Lower lobe of right lung (tissue), 2 donors: Measurements from ENCODE around the gene MAD1L1. TPM values are rescaled to one million over a fixed set of nuclear protein-coding genes. Genes with fewer than 3 reads are reported as not detected.

Experiments
- ATAC-seq, 2 donors: fragments of 200-7000 bp; cut with Tn5 transposase; one replicate each; pipeline ENCODE4 v1.9.1; 2020 to 2022; ENCODE audit warnings: mild to moderate bottlenecking in 2 of 2, moderate library complexity in 2 of 2
- DNase-seq: peaks from one replicate; pipeline ENCODE4 v3.0.0-alpha.2; 2020
- H3K27ac ChIP-seq: fragments of 200-600 bp; one replicate; pipeline ENCODE4 v1.8.0; 2022
- H3K27me3 ChIP-seq: fragments of 200-600 bp; one replicate; pipeline ENCODE4 v1.8.0; 2022; ENCODE audit warnings: low read depth
- H3K36me3 ChIP-seq: fragments of 200-600 bp; one replicate; pipeline ENCODE4 v1.8.0; 2022; ENCODE audit warnings: mild to moderate bottlenecking
- H3K4me1 ChIP-seq: fragments of 200-600 bp; one replicate; pipeline ENCODE4 v1.8.0; 2022
- H3K4me3 ChIP-seq: fragments of 200-600 bp; one replicate; pipeline ENCODE4 v1.8.0; 2022; ENCODE audit warnings: mild to moderate bottlenecking
- H3K9me3 ChIP-seq: fragments of 200-600 bp; one replicate; pipeline ENCODE4 v1.8.0; 2022
- CTCF ChIP-seq: fragments of 200-600 bp; IDR thresholded peaks from one replicate; pipeline ENCODE4 v1.8.0; 2022; ENCODE audit warnings: antibody characterized with exemption, mild to moderate bottlenecking
- intact Hi-C: fragments of 100-400 bp; cut with DNase I; formaldehyde crosslinking; loops from one replicate; pipeline ENCODE4 v1.11.0; 2022
- total RNA-seq: library from RNA; stranded (reverse); fragmentation: NEBNext Ultra II Directional; extraction: Animal tissue kit (Norgen Biotek cat#: 25700); gene quantifications from one replicate; pipeline ENCODE4 v1.2.1, GENCODE V29; 2021
- donor health status: DM: no; HTN: yes; CAD: no; lungs with severe emphysema.

Gene MAD1L1
- total RNA-seq, 1 donor from 2014 or later: 44.5 TPM

- DNase-seq (peak; percentile 43), ATAC-seq (no peak)
- no peaks in the 10 kb centered on the region for H3K36me3 ChIP-seq
- TF ChIP-seq CTCF: no peak
- H3K4me1 ChIP-seq: peaks cover 31% of the 10 kb centered on the region
- intact Hi-C loops: no loop called here
- no peaks in the 10 kb centered on the region for H3K9me3 ChIP-seq
- H3K27me3 ChIP-seq: no peaks in the 10 kb centered on the region
- H3K4me3 ChIP-seq: no peak overlapping the region
- H3K27ac ChIP-seq: no peak overlapping the region
These were observed 316.2 kb downstream of the MAD1L1 start for GRCh38 chr7:1916601-1916970.

GRCh38 chr7:1915956-1916600, 316.7 kb downstream of the MAD1L1 start:
- no peak for TF ChIP-seq CTCF
- Histone ChIP-seq H3K4me1 (peaks cover 29% of the 10 kb centered on the region), H3K27me3 (no peaks in the 10 kb centered on the region), H3K27ac (no peak overlapping the region), H3K4me3 (no peak overlapping the region), H3K36me3 (no peaks in the 10 kb centered on the region), H3K9me3 (no peaks in the 10 kb centered on the region)
- ATAC-seq: peak; percentile 32 to 61
- intact Hi-C loops: no loop called here
- DNase-seq: peak; percentile 81

- no peak for TF ChIP-seq CTCF
- Histone ChIP-seq H3K36me3 (no peaks in the 10 kb centered on the region), H3K27ac (no peak overlapping the region), H3K4me1 (peaks cover 23% of the 10 kb centered on the region), H3K9me3 (no peaks in the 10 kb centered on the region), H3K4me3 (no peak overlapping the region), H3K27me3 (no peaks in the 10 kb centered on the region)
- peak; percentile 41 for DNase-seq
- intact Hi-C loops: no loop called here
- ATAC-seq: no peak
These were observed 317.4 kb downstream of the MAD1L1 start for GRCh38 chr7:1915326-1915725.

GRCh38 chr7:1914743-1915142, 318.0 kb downstream of the MAD1L1 start:
- H3K4me1 ChIP-seq: peaks cover 20% of the 10 kb centered on the region
- intact Hi-C loops: no loop called here
- no peaks in the 10 kb centered on the region for H3K9me3 ChIP-seq
- H3K27ac ChIP-seq: no peak overlapping the region
- no peaks in the 10 kb centered on the region for H3K27me3 ChIP-seq
- H3K36me3 ChIP-seq: no peaks in the 10 kb centered on the region
- H3K4me3 ChIP-seq: no peak overlapping the region
- DNase-seq (peak; percentile 41), ATAC-seq (no peak)
- TF ChIP-seq CTCF: no peak

GRCh38 chr7:1914321-1914720, 318.4 kb downstream of the MAD1L1 start:
- Histone ChIP-seq H3K27me3 (no peaks in the 10 kb centered on the region), H3K9me3 (no peaks in the 10 kb centered on the region), H3K36me3 (no peaks in the 10 kb centered on the region), H3K27ac (no peak overlapping the region), H3K4me1 (peaks cover 15% of the 10 kb centered on the region), H3K4me3 (no peak overlapping the region)
- no peak for ATAC-seq
- intact Hi-C loops: no loop called here
- TF ChIP-seq CTCF: no peak
- DNase-seq: peak; percentile 37
